Stimulated activated CD4-positive, alpha-beta T cell treated with anti-CD3 and anti-CD28 coated beads, Interleukin-4, amount 100 ng/mL, for 48 hours (primary cell): ENCODE results near the gene YRDC.

ENCODE experiments used
- DNase-seq, 2 donors: peaks; one replicate each; pipeline ENCODE4 v3.0.0-alpha.2; 2020; ENCODE audit warnings: low read depth in 2 of 2

YRDC gene

DNA sequence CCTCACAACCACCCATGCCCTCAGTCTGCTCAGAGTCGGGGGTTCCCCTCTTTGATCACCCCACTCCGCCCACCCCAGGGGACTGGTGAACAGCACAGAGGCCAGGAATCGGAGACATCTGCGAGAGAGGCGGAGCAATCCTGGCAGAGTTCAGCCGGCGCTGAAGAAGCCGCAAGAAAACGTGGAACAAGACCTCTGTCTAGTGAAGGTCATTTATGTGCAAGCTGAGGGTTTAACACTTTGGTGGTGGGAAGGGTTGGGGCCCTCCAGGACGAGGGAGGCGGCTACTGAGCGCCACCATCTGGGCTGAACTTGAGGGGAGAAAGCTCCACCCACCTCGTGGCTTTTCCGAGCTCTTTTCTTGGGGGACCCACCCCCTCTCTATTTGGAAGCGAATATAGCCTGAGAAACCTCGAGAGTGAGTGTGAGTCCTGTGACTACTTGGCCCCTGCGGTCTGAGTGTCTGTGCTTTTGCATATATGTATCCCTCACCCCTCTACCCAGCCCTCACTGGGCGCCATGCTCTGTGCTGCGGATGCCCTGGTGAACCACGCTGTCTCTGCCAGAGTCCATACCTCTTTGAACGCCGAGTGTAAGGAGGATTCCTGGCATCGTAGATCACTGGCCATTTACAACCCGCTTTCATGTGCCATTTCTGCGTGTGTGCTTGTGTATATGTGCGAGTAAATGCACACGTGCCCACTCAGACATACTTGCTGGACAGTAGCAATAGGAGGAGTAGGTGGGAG lies 41.9 kb downstream of the YRDC start:
- DNase-seq: no peak

DNA sequence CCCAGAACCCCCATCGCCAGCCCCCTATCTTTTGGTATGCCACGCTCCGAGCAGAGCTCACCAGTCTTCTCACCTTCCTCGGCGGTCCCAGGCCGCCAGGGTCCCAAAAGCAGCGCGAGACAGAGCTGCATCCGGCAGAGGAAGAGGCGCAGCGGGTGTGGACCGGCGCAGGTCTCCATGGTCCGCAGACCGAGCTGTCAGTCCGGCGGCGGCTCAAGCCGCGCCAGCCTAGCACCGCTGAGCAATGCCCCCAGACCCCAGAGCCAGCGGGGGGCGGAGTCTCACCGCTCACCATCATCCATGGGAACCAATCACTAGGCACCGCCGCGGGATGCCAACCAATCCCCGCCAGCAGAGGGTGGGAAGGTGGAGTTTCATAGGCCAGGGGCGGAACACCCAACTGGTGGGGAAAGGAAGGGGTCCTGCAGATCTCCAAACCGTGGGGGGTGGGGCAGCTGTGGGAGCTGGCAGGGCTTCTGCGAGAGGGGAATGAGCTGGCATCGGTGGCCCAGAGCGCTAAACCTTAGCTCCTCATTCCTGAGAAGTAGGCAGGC lies 43.0 kb downstream of the YRDC start, which contains the start of gene EPHA10:
Gene EPHA10 (minus strand): TSS at position 233 of the 554 bp plus-strand sequence. CDS start 54 bp downstream, at position 179.
- DNase-seq: no peak

DNA sequence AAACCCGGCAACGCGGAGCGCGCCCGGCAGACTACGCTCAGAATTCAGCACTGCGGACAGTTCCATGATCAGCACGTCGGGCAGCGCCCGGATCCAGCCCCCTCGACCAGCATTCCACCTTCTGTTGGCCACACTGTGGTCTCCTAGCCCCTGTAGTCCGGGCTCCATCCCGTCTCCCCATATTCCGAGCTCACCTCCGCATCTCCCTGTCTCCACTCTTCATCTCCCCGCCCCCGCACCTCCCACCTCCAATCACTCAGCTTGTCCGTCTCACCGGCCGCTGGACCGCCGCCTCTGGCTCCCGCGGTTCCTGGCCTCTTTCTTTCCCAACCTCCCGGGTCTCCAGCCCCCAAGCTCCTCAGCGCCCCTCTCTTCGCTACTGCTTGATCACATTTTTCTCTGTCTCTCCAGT lies 43.6 kb downstream of the YRDC start:
- peak; percentile 42 to 61 for DNase-seq

DNA sequence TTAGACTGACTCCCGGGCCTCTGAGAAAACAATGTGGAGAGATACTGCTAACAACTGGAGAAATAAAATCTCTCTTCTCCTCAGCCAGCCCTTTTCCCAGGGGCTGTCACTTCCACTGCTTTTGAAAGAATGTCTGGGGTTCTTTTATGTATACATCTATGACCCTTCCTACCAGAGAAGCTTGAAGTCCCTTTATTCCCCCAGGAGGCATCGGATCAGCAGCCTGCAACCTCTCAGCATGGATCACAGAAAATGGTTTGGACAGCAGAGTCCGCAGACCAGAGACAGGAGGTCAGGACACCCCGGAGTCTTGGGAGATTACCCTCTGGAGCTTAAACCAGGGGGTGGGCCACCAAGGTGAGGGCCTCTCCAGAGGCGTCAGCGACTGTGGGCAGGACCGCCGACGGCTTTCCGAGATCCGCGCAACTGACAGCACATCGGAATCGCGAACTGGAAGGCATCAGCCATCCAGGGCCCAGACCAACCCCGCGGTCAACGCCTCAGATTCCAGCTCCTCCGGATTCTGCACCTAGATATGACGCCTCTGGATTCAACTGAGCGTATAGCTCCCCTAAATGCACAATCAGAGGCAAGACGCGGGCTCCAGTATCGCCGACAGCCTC lies 44.1 kb downstream of the YRDC start:
- no peak for DNase-seq

DNA sequence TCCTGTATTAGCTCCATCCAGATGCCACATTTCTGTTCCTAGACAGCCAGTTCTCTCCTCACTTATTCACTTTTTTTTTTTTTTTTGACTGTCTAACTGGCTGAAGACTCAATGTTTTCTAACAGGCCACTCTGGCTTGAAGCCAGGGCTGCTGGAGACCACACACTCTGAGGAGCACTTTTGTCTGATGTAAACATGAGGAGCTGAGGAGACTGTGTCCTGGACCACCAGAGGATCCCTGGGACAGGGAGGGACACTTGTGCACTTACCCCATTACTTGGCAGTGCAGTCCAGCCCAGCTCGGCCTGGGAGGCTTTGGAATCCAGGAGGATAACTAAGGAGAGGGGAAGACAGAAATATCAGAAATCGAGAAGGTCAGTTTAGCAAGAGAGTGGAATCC lies 45.5 kb downstream of the YRDC start:
- DNase-seq: no peak

DNA sequence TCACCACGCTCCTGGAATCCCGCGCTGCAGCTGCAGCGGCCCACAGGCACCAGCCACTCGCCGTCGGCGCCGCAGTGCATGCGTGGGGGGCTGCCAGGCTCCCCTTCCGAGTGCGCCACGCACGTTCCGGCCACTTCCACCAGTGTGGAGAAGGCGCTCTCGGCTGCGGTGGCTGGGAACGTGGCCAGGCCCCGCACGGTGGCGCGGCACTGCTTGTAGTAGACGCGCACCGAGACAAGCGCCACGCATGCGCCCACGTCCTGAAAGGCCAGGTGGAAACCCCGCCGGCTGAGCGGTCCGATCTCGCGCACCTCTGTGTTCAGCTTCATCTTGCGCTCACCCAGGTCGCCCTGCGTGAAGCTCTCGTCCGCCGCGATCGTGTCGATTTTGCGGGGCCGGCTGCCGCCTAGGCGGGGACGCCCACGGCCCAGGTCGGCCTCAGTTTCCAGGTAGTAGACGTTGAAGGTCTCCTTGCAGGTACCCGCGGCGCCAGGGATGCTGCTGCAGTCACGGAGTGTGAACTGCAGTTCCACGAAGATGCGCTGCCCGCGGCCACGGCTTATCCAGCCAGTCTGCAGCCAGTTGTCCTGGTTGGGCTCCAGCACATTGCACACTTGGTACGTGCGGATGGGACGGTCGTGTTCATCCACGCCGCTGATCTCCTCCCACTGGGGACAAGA lies 46.5 kb downstream of the YRDC start:
- no peak for DNase-seq

DNA sequence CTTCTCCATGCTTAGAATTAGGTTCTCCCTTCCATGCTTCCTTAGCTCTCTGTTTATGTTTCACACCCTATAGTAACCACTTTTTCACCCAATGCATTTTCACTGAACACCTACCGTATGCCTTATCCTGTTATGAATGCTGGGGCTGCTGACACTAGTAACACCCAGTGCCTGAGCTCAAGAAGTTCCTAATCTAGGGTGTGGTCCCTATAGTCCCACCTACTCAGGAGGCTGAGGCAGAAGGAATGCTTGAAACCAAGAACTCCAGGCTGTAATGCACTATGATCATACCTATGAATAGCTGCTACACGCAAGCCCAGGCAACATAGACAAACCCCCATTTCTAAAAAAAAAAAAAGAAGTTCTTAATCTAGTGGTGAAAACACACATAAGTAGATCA lies 48.6 kb downstream of the YRDC start:
- no peak for DNase-seq

DNA sequence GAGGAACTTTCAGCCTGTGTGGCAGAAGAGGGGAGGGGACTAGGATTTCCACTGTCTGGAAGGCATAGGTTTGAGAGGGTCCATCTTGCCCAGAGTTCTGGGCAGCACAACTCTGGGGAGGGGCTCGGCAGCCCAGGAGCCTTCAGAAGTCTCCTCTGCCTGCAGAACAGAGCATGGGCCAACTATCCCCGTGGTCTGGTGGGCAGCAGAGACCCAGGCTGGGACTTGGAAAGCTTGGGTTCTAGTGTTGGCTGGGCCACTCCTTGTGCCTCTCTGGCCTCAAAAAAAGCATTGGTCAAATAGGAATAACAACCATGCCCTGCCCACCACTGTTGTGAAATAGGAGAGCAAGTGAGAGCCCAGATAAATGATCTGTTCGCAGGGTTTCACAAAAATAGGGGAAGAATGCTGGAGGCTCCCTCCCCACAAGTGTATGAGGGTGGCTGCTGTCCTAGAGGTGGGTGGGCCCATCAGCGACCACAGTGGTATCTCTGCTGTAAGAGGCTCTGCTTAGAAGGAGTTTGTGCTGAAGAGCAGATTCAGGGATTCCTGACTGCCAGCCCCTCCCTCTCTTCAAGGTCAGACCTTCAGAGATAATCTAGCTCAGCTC lies 52.0 kb downstream of the YRDC start:
- no peak for DNase-seq

DNA sequence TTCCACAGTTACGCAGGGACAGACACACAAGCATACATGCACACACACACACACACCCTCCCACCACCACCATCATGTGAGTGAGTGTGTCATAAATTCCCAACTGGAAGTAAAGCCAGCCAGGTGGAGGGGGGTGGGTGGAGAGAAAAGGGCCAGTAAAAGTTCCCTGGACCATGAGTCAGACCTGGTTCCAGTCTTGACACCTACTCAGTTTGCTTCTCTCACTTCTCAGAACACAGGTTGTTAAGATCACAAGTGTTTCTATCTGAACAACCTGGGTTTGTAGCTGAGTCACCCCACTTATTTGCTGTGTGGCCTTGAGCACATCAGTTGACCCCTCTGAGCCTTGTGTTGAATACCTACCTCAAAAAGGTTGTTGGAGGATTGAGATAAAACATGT lies 52.7 kb downstream of the YRDC start:
- DNase-seq: peak in 1 of 2 donors; percentile 23

DNA sequence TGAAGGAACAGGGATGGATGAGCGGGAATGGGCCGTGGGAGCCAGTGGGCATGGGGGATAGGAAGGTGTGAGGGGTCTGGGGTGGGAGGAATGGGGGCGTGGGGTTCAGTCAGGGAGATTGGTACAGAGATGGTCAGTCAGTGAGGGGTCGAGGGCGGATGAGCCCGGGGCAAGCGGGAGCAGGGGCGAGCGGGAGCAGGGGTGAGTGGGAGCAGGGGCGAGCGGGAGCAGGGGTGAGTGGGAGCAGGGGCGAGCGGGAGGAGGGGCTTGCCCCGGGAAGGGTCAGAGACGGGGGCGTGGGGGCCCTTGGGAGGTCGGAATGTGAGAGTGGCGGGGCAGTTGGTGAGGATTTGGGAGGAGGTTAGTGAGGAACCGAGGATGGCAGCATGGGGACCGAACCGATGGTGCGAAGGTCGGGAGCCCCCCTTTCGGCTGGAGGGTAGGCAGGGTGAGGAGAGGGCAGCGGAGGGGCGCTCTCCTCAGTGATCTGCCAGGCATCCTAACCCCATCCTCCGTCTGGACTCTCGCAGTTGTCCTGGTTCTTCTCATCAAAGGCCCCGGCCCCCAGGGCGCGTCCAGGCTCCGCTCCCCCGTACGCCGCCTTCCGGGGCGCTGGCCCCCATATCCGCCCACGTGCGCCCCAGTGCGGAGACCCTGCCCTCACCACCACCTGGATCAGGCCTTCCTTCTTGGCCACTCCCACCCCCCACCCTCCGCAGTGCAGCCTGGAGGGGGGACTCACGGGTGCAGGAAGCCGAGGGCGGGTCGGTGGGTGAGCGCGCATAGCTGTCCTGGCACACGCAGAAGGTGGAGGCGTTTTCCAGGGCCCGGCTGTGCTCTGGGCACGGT lies 54.3 kb downstream of the YRDC start:
- DNase-seq: no peak
